Inferior parietal cortex (tissue), 1 donor: ENCODE results near the gene ALKBH7.

Source experiments
- DNase-seq: peaks from one replicate; pipeline ENCODE4 v3.0.0-alpha.2; 2016; ENCODE audit errors: extremely low spot score

The ALKBH7 gene

GRCh38 chr19:6364353-6364752, 8.2 kb upstream of the ALKBH7 start:
- no peak for DNase-seq

- DNase-seq = peak; percentile 83
Measured at GRCh38 chr19:6373096-6373812, 660 bp downstream of the ALKBH7 start.

- peak; percentile 3 for DNase-seq
Measured at GRCh38 chr19:6373813-6374108, 1.2 kb downstream of the ALKBH7 start.

GRCh38 chr19:6374161-6374709, 1.6 kb downstream of the ALKBH7 start:
- DNase-seq = no peak

GRCh38 chr19:6374711-6375410, 2.3 kb downstream of the ALKBH7 start:
- DNase-seq = no peak

GRCh38 chr19:6375411-6376010, 2.9 kb downstream of the ALKBH7 start, which contains the start of gene PSPN:
TSS of gene PSPN (minus strand) at chr19:6375933. CDS start at chr19:6375849, 84 bp downstream.
- no peak for DNase-seq

GRCh38 chr19:6376512-6377190, 4.1 kb downstream of the ALKBH7 start:
- DNase-seq = no peak

GRCh38 chr19:6378041-6378440, 5.4 kb downstream of the ALKBH7 start:
- no peak for DNase-seq

- DNase-seq = no peak
Measured at GRCh38 chr19:6378486-6378885, 5.9 kb downstream of the ALKBH7 start.

- DNase-seq = no peak
Measured at GRCh38 chr19:6379744-6380143, 7.2 kb downstream of the ALKBH7 start.

GRCh38 chr19:6381030-6381750, 8.6 kb downstream of the ALKBH7 start:
- DNase-seq = no peak

- no peak for DNase-seq
Measured at GRCh38 chr19:6383188-6383587, 10.6 kb downstream of the ALKBH7 start.

- DNase-seq = no peak
Measured at GRCh38 chr19:6384381-6384780, 11.8 kb downstream of the ALKBH7 start.

- DNase-seq = no peak
Measured at GRCh38 chr19:6387372-6387771, 14.8 kb downstream of the ALKBH7 start.

GRCh38 chr19:6392221-6393073, 19.9 kb downstream of the ALKBH7 start:
- DNase-seq = no peak

- DNase-seq = peak; percentile 97
Measured at GRCh38 chr19:6393074-6393982, 20.7 kb downstream of the ALKBH7 start, which contains the start of gene GTF2F1. TSS of gene GTF2F1 (minus strand) at chr19:6393164. CDS start at chr19:6392995, 169 bp downstream.

- no peak for DNase-seq
Measured at GRCh38 chr19:6393983-6394412, 21.4 kb downstream of the ALKBH7 start.

GRCh38 chr19:6394831-6395230, 22.2 kb downstream of the ALKBH7 start:
- DNase-seq = no peak

GRCh38 chr19:6396305-6396704, 23.7 kb downstream of the ALKBH7 start:
- no peak for DNase-seq
